T-helper 2 cell (primary cell): ENCODE data around the gene VMP1.
"Not testable (repeated sequence)": the region's sequence is repeated elsewhere in the genome, so short reads cannot be mapped to it uniquely, and the experiment has no call there.

Experiments
- DNase-seq, 5 experiments: peaks; one replicate each; pipeline versions ENCODE4 v3.0.0 to v3.0.0-alpha.2; 2012 to 2022

The VMP1 gene

DNA sequence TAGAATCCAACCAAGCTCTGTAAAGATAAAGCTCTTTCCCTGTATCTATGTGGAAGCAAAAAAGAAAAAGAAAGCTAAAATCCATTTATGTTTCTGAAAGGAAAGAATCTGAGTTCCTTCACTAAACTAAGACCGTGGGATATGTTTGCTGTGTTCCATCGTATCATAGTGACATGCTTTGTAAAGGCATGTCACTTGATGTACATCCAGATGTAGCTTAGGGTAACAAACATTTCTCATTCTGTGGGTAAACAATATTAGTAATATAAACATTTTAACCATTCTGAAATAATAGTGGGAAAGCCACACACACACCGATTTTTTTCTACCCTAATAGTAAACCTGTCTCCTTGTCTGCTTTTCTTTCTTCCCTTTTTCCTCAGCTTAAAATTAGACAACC, 107.2 kb downstream of the VMP1 start:
- DNase-seq: no peak

DNA sequence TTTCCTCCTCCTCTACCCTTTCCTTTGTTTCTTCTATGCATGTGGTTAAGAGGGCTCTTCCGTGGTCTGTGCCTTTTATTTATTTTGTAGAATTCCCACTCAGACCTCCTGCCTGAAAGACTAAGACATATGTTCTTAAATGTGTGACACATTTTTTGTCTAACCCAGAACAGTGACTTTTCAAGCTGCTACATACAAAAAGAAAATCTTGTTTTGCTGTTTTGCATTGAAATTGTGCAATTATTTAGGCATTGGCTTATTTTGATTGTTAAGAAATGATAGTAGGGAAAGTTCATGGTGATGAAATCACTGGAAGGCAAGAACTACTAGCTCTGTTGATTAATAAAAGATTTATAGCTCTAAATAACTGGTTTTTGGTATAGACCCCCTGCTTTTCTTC, 108.5 kb downstream of the VMP1 start:
- DNase-seq: no peak

DNA sequence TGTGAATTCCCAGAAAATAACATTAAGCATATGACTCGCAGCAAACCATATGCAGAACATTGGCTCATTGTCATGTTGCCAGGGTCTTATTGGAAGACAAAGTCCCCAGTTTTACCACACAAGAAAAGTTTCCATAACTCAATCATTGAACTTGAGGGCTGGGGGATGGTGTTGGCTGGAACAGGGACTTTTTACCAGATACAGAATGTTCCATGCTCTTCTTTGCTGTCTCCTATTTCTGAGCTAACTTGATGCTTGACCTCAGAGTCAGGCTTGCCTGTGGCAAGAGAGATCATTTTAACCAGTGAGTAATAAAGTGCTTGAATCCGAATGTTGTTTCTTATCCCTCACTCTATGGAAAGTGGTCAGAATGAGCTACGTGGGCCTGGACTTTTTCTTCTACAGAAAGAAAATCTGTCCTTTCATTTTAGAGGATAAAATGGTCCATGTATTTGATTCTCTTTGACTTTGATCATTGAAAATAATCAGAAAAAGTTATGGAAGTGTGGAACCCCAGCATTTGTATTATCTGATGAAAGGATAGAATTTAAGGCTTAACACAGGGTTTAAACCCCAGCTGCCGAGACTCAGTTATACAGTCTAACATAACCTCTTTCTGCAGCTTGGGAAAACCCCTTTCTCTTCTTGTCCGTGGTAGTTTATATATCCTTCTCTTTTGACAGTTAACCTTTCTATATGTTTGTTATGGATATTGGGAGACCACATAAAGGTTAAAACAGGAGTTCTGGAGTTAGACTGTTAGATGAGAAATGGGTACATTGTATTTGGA, 118.3 kb downstream of the VMP1 start:
- DNase-seq: peak in 1 of 5 experiments; percentile 65

DNA sequence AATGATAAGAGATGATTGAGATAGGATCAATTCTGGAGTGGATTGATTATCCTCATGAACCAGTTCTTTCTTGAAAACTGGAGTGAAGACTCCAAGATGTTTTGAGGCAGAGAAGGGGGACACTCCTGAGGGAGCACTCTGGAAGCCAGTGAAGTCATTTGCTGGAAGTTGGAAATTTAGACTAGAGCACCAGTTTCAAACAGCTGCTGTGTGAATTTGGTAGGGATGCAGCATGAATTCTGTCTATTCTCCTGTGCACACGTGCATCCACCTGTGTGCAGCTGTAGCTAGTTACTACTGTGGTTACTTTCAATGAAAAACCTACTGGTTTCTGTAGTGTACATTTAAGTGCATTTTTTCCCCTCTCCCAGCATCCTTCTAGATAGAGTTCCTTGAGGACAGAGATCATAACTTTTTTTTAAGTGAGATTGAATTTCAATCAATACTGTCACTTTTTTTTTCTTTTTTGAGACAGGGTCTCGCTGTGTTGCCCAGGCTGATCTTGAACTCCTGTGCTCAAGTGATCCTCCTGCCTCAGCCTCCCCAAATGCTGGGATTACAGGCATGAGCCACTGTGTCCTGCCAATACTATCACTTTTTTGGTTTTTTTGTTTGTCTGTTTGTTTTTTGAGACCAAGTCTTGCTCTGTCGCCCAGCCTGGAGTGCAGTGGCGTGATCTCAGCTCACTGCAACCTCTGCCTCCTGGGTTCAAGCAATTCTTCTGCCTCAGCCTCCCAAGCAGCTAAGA, 119.4 kb downstream of the VMP1 start:
- DNase-seq: peak in 1 of 5 experiments; percentile 61

DNA sequence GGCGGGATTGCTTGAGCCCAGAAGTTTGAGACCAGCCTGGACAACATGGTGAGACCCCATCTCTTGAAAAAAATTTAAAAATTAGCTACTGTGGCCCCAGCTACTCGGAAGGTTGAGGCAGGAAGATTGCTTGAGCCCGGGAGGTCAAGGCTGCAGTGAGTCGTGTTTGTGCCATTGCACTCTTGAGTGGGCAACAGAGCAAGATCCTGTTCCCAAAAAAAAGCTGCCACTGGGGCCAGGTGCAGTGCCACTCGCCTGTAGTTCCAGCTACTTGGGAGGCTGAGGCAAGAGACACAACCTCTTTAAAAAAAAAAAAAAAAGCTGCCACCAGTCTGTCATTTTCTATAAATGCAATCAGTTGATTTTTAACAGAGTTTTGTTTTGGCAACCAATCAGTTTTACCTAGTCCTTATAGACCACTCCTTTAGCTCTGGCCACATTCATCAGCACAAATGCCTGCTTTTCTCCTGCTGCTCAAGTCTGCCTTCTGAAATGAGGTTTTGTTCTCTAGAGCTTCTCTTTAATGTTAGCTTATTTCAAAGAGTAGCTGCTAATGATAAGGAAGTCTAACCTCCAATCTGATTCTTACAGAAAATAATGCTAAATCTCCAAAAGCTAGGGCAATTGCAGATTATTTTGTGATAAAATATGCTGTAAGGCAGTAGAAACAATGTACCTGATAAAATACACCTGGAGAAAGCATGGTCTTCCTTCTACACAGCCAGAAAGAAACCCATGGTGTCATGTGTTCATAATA, 120.4 kb downstream of the VMP1 start:
- peak in 1 of 5 experiments; percentile 84 for DNase-seq

DNA sequence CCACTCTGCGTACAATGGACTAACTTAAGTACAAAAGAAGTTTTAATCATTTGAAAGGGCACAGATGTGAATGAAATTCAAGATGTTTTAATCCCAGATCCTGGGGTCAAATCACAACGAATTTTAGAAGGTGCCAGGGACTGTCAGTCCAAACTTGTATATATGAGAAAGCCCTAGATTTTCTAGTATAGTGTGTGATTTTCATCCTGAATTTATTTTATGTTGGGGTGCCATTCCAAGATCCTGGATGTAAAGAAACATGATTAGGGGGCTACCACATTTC, 121.0 kb downstream of the VMP1 start:
- no peak for DNase-seq

DNA sequence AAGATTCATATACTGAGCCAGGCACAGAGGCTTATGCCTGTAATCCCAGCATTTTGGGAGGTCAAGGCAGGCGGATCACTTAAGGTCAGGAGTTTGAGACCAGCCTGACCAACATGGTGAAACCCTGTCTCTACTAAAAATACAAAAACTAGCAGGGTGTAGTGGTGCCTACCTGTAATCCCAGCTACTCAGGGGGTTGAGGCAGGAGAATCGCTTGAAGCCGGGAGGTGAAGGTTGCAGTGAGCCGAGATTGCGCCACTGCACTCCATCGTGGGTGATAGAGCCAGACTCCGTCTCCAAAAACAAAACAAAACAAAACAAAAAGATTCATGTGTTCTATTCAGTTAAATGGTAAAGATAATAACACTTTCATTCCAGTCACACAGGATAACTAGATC, 121.4 kb downstream of the VMP1 start:
- not testable (repeated sequence) for DNase-seq

DNA sequence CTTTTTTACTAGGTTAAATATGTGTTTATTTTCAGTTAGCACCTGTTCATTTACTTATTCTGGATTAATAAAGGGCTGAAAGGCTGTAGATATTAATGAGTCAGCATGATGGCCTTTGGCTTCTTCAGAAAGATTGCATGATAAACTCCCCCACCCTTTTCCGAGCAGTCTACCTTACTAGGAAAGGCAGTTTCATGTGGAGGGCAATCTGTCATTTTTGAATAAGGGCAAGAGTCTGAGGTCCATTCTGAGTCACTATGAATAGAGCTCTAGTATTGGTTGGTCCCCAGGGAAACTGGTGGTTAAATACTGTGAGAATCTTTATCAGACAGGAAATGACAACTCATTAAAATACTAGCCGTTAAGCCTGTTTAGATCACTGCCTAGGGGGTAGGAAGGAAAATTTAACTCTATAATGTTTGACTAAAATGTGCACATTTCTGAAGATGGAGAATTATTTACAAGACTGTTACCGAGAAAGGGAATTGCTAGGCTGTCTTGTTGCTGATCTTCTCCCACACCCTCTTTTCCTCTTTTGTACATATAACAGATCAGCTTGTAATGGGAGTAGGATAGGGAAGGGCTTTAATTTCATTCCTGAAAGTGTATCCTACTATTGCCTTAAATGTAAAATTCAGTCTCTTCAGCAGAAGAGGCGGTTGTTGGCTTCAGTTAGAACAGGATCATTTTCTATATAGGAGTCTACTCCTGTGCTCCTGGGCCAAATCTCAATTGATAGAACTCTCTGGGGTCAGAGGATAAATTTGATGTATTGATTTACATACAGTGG, 122.0 kb downstream of the VMP1 start:
- DNase-seq: peak in 2 of 5 experiments; percentile 45 to 98

DNA sequence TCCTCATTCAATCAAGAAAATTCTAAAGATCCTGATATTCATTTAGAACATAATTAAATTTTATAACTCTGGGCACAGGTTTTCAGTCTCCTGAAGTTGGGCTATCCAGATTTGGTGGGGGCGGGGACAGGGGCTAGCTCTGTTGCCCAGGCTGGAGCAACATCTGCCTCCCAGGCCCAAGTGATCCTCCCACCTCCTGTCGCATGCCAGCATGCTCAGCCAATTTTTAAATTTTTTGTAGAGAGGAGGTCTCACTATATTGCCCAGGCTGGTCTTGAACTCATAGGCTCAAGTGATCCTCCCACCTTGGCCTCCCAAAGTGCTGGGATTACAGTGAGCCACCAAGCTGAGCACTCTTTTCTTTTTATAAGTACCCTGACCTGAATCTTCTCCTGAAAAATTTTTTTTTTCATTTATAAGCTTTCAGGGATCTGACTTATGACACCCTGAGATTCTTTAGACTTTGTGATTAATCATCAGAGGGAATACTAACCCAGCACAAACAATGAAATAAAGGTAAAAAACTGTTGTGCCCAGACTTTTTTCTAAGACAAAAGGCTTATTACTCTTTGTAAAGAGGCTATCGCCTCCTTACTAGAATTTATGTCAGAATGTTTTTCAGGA, 122.7 kb downstream of the VMP1 start:
- DNase-seq: peak in 1 of 5 experiments; percentile 75

DNA sequence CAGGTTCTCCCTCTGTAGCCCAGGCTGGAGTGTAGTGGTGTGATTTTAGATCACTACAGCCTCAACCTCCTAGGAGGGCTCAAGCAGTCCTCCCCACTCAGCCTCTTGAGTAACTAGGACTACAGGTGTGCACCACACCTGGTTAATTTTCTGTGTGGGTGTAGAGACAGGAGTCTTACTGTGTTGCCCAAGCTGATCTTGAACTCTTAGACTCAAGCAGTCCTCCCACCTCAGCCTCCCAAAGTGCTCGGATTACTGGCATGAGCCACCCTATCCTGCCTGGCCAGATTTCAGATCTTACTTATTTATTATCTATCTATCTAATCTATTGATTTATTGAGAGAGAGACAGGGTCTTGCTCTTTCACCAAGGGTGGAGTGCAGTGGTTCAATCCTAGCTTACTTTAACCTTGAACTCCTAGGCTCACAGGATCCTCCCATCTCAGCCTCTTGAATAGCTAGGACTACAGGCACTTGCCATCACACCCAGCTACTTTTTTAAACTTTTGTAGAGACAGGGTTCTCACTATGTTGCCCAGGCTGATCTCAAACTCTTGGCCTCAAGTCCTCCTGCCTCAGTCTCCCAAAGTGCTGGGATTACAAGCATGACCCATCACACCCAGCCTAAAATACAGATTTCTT, 123.5 kb downstream of the VMP1 start:
- peak in 1 of 5 experiments; percentile 56 for DNase-seq

DNA sequence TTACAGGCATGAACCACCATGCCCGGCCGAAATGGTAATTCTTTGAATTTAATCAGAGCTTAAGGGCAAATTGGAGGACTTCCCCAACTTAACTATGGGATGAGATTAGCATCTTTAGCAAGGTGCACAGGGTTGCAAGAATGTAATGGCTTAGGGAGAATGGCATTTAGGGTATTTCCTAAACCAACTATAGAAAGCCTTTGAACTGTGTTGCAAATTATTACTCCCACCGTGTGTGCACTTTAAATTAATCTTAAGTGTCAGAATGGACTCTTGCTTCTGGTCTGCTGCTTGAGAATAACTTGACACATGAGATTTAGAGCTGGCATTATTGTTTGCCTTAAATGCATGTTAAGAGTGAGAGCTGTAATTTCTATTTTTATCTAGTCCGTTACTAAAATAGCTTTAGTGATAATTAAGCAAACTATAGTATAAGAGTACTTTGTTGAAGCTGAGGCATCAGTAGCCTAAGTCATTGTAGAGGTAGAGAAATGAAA, 125.5 kb downstream of the VMP1 start:
- DNase-seq: peak in 1 of 5 experiments; percentile 49

DNA sequence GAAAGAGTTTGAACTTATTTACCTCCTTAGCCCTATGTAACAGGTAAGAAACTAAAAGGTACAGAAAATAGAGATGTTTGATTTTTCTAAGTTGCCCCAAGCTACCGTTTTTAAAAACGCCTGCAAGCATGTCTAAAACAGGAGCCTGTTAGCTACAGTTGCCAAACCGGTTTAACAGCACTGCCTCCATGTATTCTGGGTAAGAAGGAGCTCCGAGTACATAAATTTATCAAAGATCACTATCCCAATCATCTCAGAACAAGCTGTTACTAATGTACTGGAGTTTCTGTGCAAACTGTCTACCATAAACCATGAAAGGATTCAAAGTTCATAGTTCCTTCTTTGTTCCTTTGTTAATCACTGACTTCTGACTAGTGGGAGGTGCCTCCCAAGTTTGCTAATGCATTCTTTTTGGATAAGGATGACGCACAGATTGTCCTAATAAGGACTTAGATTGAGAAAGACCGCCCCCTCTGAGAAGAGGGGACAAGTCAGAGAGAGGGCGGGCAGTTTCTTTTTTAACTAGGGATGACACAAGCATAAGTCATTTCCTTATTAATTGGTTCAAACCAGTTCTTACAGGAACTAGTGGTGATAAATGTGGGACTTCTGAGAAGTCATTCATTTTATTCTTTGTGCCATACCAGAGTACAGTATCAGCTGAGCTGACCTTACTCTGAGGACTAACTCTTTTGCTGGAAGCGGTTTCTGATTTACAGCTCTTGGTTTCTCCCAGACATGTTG, 130.0 kb downstream of the VMP1 start:
- DNase-seq: peak in 3 of 5 experiments; percentile 59 to 99 (median 84)

DNA sequence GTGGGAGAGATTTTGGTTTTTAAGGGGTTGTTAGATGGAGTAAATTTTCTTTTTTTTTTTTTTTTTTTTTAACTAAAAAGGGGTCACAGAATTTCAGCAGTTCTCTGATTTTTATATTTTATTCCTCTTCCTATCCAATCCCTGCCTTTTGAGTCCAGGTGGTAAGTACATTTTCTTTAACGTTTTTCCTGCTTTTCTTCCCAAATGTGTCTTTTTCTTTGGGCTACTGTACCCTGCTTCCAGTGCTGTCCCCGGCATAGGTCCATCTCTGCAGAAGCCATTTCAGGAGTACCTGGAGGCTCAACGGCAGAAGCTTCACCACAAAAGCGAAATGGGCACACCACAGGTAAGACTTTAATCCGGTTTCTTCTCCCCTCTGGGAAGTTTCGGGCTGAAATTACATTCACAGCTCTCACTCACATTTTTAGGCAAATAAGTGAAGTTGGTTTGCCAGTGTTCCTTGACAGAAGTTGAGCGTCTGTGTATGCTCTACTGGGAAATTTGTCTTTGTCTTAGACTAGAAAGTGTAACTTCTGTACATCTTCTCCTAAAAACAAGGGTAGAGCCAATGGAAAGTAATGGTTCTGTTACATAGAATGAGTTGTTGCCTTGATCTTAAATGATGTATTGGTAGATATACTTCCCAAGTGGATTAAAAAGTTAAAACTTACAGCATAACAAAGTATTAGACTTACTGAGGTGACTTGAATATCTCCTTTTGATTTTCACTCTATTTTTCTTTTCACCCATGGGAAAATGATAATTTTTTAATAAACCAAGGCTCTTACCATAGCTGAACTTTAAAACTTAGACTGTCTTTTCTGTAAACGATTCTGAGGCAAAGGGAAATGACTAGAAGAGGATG, 130.8 kb downstream of the VMP1 start:
- peak in 1 of 5 experiments; percentile 77 for DNase-seq

DNA sequence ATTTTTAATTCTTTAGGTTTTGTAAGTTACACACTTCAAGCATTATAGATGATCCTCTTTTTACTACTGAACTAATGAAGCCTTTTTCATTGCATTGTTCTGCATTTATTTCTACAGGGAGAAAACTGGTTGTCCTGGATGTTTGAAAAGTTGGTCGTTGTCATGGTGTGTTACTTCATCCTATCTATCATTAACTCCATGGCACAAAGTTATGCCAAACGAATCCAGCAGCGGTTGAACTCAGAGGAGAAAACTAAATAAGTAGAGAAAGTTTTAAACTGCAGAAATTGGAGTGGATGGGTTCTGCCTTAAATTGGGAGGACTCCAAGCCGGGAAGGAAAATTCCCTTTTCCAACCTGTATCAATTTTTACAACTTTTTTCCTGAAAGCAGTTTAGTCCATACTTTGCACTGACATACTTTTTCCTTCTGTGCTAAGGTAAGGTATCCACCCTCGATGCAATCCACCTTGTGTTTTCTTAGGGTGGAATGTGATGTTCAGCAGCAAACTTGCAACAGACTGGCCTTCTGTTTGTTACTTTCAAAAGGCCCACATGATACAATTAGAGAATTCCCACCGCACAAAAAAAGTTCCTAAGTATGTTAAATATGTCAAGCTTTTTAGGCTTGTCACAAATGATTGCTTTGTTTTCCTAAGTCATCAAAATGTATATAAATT, 132.3 kb downstream of the VMP1 start:
- peak in 1 of 5 experiments; percentile 58 for DNase-seq

DNA sequence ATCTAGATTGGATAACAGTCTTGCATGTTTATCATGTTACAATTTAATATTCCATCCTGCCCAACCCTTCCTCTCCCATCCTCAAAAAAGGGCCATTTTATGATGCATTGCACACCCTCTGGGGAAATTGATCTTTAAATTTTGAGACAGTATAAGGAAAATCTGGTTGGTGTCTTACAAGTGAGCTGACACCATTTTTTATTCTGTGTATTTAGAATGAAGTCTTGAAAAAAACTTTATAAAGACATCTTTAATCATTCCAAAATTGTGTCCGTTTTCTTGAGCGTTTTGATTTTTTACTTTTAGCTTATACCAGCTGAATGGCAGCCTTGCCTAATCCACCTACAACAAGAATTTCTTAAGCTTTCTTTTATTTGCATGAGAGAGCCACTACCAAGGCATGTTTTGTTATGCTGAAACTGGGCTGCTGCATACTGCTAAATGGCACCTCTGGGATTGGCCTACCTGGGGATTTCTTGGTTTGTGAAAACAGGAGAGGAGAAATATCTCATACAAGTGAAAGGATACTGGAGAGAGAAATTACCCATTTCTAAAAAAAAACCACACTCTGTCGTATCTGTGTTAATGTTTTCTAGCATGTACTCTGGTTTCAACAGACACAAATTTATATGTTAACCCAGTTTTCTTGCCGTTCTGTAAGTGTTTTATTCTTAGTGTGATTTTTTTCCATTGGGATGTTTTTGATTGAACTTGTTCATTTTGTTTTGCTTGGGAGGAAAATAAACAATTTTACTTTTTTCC, 133.1 kb downstream of the VMP1 start:
- peak in 1 of 5 experiments; percentile 66 for DNase-seq

DNA sequence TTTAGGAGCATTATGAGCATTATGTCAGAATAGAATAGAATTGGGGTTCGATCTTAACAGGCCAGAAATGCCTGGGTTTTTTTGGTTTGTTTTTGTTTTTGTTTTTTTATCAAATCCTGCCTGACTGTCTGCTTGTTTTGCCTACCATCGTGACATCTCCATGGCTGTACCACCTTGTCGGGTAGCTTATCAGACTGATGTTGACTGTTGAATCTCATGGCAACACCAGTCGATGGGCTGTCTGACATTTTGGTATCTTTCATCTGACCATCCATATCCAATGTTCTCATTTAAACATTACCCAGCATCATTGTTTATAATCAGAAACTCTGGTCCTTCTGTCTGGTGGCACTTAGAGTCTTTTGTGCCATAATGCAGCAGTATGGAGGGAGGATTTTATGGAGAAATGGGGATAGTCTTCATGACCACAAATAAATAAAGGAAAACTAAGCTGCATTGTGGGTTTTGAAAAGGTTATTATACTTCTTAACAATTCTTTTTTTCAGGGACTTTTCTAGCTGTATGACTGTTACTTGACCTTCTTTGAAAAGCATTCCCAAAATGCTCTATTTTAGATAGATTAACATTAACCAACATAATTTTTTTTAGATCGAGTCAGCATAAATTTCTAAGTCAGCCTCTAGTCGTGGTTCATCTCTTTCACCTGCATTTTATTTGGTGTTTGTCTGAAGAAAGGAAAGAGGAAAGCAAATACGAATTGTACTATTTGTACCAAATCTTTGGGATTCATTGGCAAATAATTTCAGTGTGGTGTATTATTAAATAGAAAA, 133.8 kb downstream of the VMP1 start:
- DNase-seq: peak in 1 of 5 experiments; percentile 83

DNA sequence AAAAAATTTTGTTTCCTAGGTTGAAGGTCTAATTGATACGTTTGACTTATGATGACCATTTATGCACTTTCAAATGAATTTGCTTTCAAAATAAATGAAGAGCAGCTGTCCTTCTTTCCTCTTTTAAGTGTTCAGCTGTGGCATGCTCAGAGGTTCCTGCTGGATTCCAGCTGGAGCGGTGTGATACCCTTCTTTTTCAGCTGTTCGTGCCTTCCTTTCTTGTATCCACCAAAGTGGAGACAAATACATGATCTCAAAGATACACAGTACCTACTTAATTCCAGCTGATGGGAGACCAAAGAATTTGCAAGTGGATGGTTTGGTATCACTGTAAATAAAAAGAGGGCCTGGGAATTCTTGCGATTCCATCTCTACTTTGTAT, 134.4 kb downstream of the VMP1 start:
- DNase-seq: not testable (repeated sequence)
